Hepatocyte (in vitro differentiated cells): ENCODE measurements around the gene ZNF532. TPM values are rescaled to one million over a fixed set of nuclear protein-coding genes. Genes with fewer than 3 reads are reported as not detected.

Experiments used
- DNase-seq: peaks from one replicate; pipeline ENCODE4 v3.0.0-alpha.2; 2016; ENCODE audit warnings: low spot score
- H2AFZ ChIP-seq: fragments of 200-600 bp; sonication (generic); 2 replicates; pipeline ENCODE4 v1.6.0; 2016; ENCODE audit warnings: antibody characterized with exemption, mild to moderate bottlenecking
- H3K27ac ChIP-seq: fragments of 200-600 bp; sonication (generic); 2 replicates; pipeline ENCODE4 v1.5.1; 2016; ENCODE audit warnings: mild to moderate bottlenecking
- H3K27me3 ChIP-seq: fragments of 200-600 bp; sonication (generic); 2 replicates; pipeline ENCODE4 v1.6.1; 2016
- H3K36me3 ChIP-seq: fragments of 200-600 bp; sonication (generic); replicated peaks from 2 replicates; pipeline ENCODE4 v1.5.1; 2016; ENCODE audit warnings: low read depth; ENCODE audit not compliant: insufficient read depth
- H3K4me1 ChIP-seq: fragments of 200-600 bp; sonication (generic); 2 replicates; pipeline ENCODE4 v1.5.1; 2016; ENCODE audit warnings: mild to moderate bottlenecking, moderate library complexity; ENCODE audit not compliant: insufficient read depth
- H3K4me2 ChIP-seq: fragments of 200-600 bp; sonication (generic); 2 replicates; pipeline ENCODE4 v1.6.0; 2016
- H3K4me3 ChIP-seq: fragments of 200-600 bp; sonication (generic); 2 replicates; pipeline ENCODE4 v1.5.1; 2016; ENCODE audit warnings: mild to moderate bottlenecking
- H3K79me2 ChIP-seq: fragments of 200-600 bp; sonication (generic); 2 replicates; pipeline ENCODE4 v1.6.0; 2017; ENCODE audit warnings: mild to moderate bottlenecking
- H3K9me2 ChIP-seq: fragments of 200-600 bp; sonication (generic); replicated peaks from 2 replicates; pipeline ENCODE4 v1.6.0; 2017; ENCODE audit warnings: mild to moderate bottlenecking; ENCODE audit not compliant: insufficient read depth
- H3K9me3 ChIP-seq: fragments of 200-600 bp; sonication (generic); 2 replicates; pipeline ENCODE4 v1.5.1; 2016; ENCODE audit warnings: low read depth, mild to moderate bottlenecking
- H4K20me1 ChIP-seq: fragments of 200-600 bp; sonication (generic); 2 replicates; pipeline ENCODE4 v1.6.0; 2016; ENCODE audit warnings: mild to moderate bottlenecking; ENCODE audit not compliant: insufficient read depth, poor library complexity, severe bottlenecking
- EZH2 ChIP-seq: fragments of 200-600 bp; sonication (generic); IDR thresholded peaks from 2 replicates; pipeline ENCODE4 v1.6.1; 2016; ENCODE audit warnings: antibody characterized with exemption, mild to moderate bottlenecking, borderline replicate concordance
- EZH2phosphoT487 ChIP-seq: fragments of 200-600 bp; sonication (generic); IDR thresholded peaks from one replicate; pipeline ENCODE4 v1.6.1; 2018; ENCODE audit warnings: antibody characterized with exemption, mild to moderate bottlenecking, low read depth, moderate library complexity; ENCODE audit not compliant: unreplicated experiment, severe bottlenecking
- WGBS: methylation state at CpG from one replicate; pipeline ENCODE4 v1.1.6; 2016; ENCODE audit warnings: low lambda C conversion rate; ENCODE audit errors: missing lambda C conversion rate; 5-methylcytosine and 5-hydroxymethylcytosine counted together
- polyA plus RNA-seq: library from polyadenylated mRNA; unstranded; fragments of >200 nt; fragmentation: Nextera tagmentation; extraction: Ambion mirVana; gene quantifications from 2 replicates; pipeline ENCODE4 v1.2.1, GENCODE V29; 2016
- total RNA-seq: library from RNA; depleted of rRNA; stranded (reverse); fragments of >200 nt; gene quantifications from 2 replicates; pipeline ENCODE4 v1.2.3, GENCODE V29; 2014
- TF ChIP-seq, protein P1 (sequence below): fragments of 200-600 bp; sonication (generic); IDR thresholded peaks from 2 replicates; pipeline ENCODE4 v1.5.1; 2016; ENCODE audit warnings: antibody characterized with exemption, mild to moderate bottlenecking; ENCODE audit not compliant: poor library complexity

ZNF532 gene
- total and polyA plus RNA-seq, 2 experiments from 2014 or later, result 15.9 to 36.5 TPM

DNA sequence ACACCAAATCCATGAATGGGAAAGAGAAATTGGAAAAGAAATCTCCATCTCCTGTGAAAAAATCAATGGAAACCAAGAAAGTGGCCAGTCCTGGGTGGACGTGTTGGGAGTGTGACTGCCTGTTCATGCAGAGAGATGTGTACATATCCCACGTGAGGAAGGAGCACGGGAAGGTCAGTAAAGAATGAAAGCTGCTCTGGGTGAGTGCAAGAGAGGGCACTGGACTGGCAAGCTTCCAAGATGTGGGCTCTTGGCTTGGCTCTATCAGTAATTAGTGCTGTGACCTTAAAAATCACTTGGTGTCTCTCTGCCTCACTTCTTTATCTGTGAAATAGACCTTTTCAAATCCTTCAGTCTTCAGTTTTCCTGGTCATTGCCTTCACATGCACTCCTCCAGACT is 89.0 kb downstream of the ZNF532 start:
- H3K36me3 ChIP-seq, result no peaks in the 10 kb centered on the region
- no peak overlapping the region for H2AFZ ChIP-seq
- no peak overlapping the region for H3K4me3 ChIP-seq
- no peaks in the 10 kb centered on the region for H3K9me3 ChIP-seq
- 57% methylated on average over 3 of the region's 3 CpGs for WGBS
- no peaks in the 10 kb centered on the region for H3K27me3 ChIP-seq
- no peaks in the 10 kb centered on the region for H4K20me1 ChIP-seq
- no peaks in the 10 kb centered on the region for H3K9me2 ChIP-seq
- no peak for TF ChIP-seq EZH2phosphoT487
- TF ChIP-seq, protein P1, sequence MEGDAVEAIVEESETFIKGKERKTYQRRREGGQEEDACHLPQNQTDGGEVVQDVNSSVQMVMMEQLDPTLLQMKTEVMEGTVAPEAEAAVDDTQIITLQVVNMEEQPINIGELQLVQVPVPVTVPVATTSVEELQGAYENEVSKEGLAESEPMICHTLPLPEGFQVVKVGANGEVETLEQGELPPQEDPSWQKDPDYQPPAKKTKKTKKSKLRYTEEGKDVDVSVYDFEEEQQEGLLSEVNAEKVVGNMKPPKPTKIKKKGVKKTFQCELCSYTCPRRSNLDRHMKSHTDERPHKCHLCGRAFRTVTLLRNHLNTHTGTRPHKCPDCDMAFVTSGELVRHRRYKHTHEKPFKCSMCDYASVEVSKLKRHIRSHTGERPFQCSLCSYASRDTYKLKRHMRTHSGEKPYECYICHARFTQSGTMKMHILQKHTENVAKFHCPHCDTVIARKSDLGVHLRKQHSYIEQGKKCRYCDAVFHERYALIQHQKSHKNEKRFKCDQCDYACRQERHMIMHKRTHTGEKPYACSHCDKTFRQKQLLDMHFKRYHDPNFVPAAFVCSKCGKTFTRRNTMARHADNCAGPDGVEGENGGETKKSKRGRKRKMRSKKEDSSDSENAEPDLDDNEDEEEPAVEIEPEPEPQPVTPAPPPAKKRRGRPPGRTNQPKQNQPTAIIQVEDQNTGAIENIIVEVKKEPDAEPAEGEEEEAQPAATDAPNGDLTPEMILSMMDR, result no peak
- TF ChIP-seq EZH2, result no peak
- H3K79me2 ChIP-seq, result no peaks in the 10 kb centered on the region
- DNase-seq, result peak; percentile 44
- H3K27ac ChIP-seq, result no peak overlapping the region
- peaks cover 6% of the 10 kb centered on the region for H3K4me1 ChIP-seq
- no peak overlapping the region for H3K4me2 ChIP-seq

DNA sequence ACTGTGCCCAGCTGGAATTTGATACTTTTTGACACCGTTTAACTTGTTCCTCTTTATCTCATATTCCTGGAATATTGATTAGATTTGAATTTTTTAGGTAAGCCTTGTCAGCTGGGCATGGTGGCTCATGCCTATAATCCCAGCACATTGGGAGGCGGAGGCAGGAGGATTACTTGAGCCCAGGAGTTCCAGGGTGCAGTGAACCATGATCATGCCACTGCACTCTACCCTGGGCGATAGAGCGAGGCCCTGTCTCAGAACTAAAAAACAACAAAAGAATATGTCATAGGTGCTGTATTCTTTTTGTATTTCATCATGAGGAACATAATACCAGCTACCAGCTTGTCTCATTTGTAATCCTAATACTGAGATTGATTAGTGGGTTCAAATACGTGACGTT is 90.3 kb downstream of the ZNF532 start:
- DNase-seq, result no peak
- no peaks in the 10 kb centered on the region for H3K27me3 ChIP-seq
- TF ChIP-seq, protein P1, result no peak
- TF ChIP-seq EZH2phosphoT487 (no peak), EZH2 (no peak)
- no peaks in the 10 kb centered on the region for H3K9me2 ChIP-seq
- no peak overlapping the region for H3K27ac ChIP-seq
- no peaks in the 10 kb centered on the region for H4K20me1 ChIP-seq
- no peak overlapping the region for H3K4me2 ChIP-seq
- H3K36me3 ChIP-seq, result no peaks in the 10 kb centered on the region
- no peak overlapping the region for H3K4me3 ChIP-seq
- no peaks in the 10 kb centered on the region for H3K79me2 ChIP-seq
- WGBS, result 96% methylated on average over 6 of the region's 6 CpGs
- H2AFZ ChIP-seq, result no peak overlapping the region
- H3K9me3 ChIP-seq, result no peaks in the 10 kb centered on the region
- H3K4me1 ChIP-seq, result peaks cover 6% of the 10 kb centered on the region

- peaks cover 6% of the 10 kb centered on the region for H3K4me1 ChIP-seq
- WGBS, result 81% methylated on average over 4 of the region's 4 CpGs
These were observed 91.1 kb downstream of the ZNF532 start for GRCh38 chr18:58955738-58956137.

More at GRCh38 chr18:58955738-58956137, 91.1 kb downstream of the ZNF532 start:
- Histone ChIP-seq H2AFZ (no peak overlapping the region), H3K27ac (no peak overlapping the region), H3K27me3 (no peaks in the 10 kb centered on the region), H3K79me2 (peaks cover 3% of the 10 kb centered on the region), H3K4me3 (no peak overlapping the region), H3K36me3 (no peaks in the 10 kb centered on the region), H3K9me3 (no peaks in the 10 kb centered on the region), H3K4me2 (no peak overlapping the region), H3K9me2 (no peaks in the 10 kb centered on the region), H4K20me1 (no peaks in the 10 kb centered on the region)
- DNase-seq, result no peak
- TF ChIP-seq EZH2phosphoT487 (no peak), EZH2 (no peak)
- TF ChIP-seq, protein P1, result no peak
